B cell (primary cell): ENCODE measurements around the gene SNX10. TPM values are rescaled to one million over a fixed set of nuclear protein-coding genes. Genes with fewer than 3 reads are reported as not detected.

Source experiments
- ATAC-seq: fragments of 200-7000 bp; cut with Tn5 transposase; one replicate; pipeline ENCODE4 v1.10.0; 2021; ENCODE audit warnings: low read depth, mild to moderate bottlenecking, moderate number of reproducible peaks, moderate library complexity
- CTCF ChIA-PET: fragments of 350-600 bp; sonication (Branson Sonifier 250); formaldehyde crosslinking; loops from one replicate; lab custom pipeline; 2021; ENCODE audit warnings: antibody characterized with exemption, inconsistent platforms; lab: Charles Lee
- POLR2A ChIA-PET: fragments of 350-600 bp; sonication (Branson Sonifier 250); formaldehyde crosslinking; loops from one replicate; lab custom pipeline; 2021; ENCODE audit warnings: antibody characterized with exemption; lab: Charles Lee
- DNase-seq: peaks from one replicate; pipeline ENCODE4 v3.0.0; 2013
- H2AFZ ChIP-seq: 2 replicates; pipeline ENCODE4 v1.6.1; 2012; ENCODE audit warnings: mild to moderate bottlenecking, low read depth, low read length; ENCODE audit not compliant: insufficient read depth, poor library complexity, severe bottlenecking
- H3K27ac ChIP-seq, 2 donors: 1 replicate in 1 of 2; 2 replicates in 1 of 2; pipeline ENCODE4 v1.5.1; 2012 to 2013; ENCODE audit warnings: low read length in 2 of 2, mild to moderate bottlenecking in 2 of 2, moderate library complexity in 1 of 2
- H3K27me3 ChIP-seq, 4 experiments: fragments of 200-600 bp in 1 of 4; sonication (generic) in 1 of 4; replicated peaks in 1 of 4; 1 replicate in 2 of 4; 2 replicates in 2 of 4; pipeline versions ENCODE4 v1.6.1 to v1.7.0; 2013 to 2016; ENCODE audit warnings: low read length in 3 of 4, mild to moderate bottlenecking in 2 of 4, mixed read lengths in 1 of 4, moderate library complexity in 1 of 4; ENCODE audit not compliant: insufficient read depth in 4 of 4, control insufficient read depth in 3 of 4; ENCODE audit errors: control extremely low read depth in 1 of 4
- H3K36me3 ChIP-seq, 2 experiments: replicated peaks in 1 of 2; 1 replicate in 1 of 2; 2 replicates in 1 of 2; pipeline versions ENCODE4 v1.6.1 to v1.7.1; 2013; ENCODE audit warnings: low read length in 1 of 2; ENCODE audit not compliant: insufficient read depth in 2 of 2, control insufficient read depth in 1 of 2; ENCODE audit errors: control extremely low read depth in 1 of 2, extremely low read depth in 1 of 2
- H3K4me1 ChIP-seq, 2 donors: fragments of 200-600 bp in 1 of 2; sonication (generic) in 1 of 2; 1 replicate in 1 of 2; 2 replicates in 1 of 2; pipeline versions ENCODE4 v1.5.1 to v1.6.1; 2013 to 2017; ENCODE audit warnings: low read length in 2 of 2; ENCODE audit not compliant: control insufficient read depth in 2 of 2, insufficient read depth in 2 of 2
- H3K4me2 ChIP-seq: replicated peaks from 2 replicates; pipeline ENCODE3; 2012; ENCODE audit warnings: mild to moderate bottlenecking, low read depth, low read length; ENCODE audit not compliant: poor library complexity, severe bottlenecking
- H3K4me3 ChIP-seq, 5 experiments: fragments of 200-600 bp in 1 of 5; sonication (generic) in 1 of 5; 1 replicate in 3 of 5; 2 replicates in 2 of 5; pipeline versions ENCODE4 v1.5.1 to v1.7.0; 2011 to 2016; ENCODE audit warnings: low read length in 4 of 5, mild to moderate bottlenecking in 4 of 5, low read depth in 2 of 5, control low read depth in 1 of 5, moderate library complexity in 1 of 5; ENCODE audit not compliant: insufficient read depth in 1 of 5; ENCODE audit errors: control extremely low read depth in 1 of 5, extremely low read depth in 1 of 5
- H3K79me2 ChIP-seq: fragments of 200-600 bp; sonication (generic); one replicate; pipeline ENCODE4 v1.6.0; 2016; ENCODE audit warnings: low read length; ENCODE audit not compliant: control insufficient read depth, insufficient read depth
- H3K9ac ChIP-seq: fragments of 200-600 bp; sonication (generic); 2 replicates; pipeline ENCODE4 v1.6.1; 2017; ENCODE audit warnings: mild to moderate bottlenecking, low read length, moderate library complexity
- H3K9me3 ChIP-seq, 3 donors: one replicate each; pipeline versions ENCODE4 v1.6.1 to v1.7.1; 2013; ENCODE audit warnings: low read length in 2 of 3; ENCODE audit not compliant: control insufficient read depth in 2 of 3, insufficient read depth in 1 of 3; ENCODE audit errors: control extremely low read depth in 1 of 3
- H4K20me1 ChIP-seq: 2 replicates; pipeline ENCODE4 v1.6.0; 2012; ENCODE audit warnings: mild to moderate bottlenecking, low read length; ENCODE audit not compliant: insufficient read depth, control insufficient read depth, poor library complexity, severe bottlenecking
- H3K27ac Mint-ChIP-seq: one replicate; pipeline ENCODE4 v1.8.0; 2021; ENCODE audit warnings: mixed read lengths
- H3K27me3 Mint-ChIP-seq: one replicate; pipeline ENCODE4 v1.8.0; 2021; ENCODE audit warnings: mixed read lengths
- H3K4me1 Mint-ChIP-seq: one replicate; pipeline ENCODE4 v1.8.0; 2021; ENCODE audit warnings: mixed read lengths
- H3K4me3 Mint-ChIP-seq: one replicate; pipeline ENCODE4 v1.8.0; 2021; ENCODE audit warnings: mixed read lengths
- H3K9me3 Mint-ChIP-seq: one replicate; pipeline ENCODE4 v1.8.0; 2022; ENCODE audit warnings: mixed read lengths; ENCODE audit not compliant: insufficient read depth
- EZH2 ChIP-seq: IDR thresholded peaks from 2 replicates; pipeline ENCODE4 v1.6.1; 2012; ENCODE audit warnings: borderline replicate concordance, low read depth, mild to moderate bottlenecking, moderate library complexity, low read length; ENCODE audit not compliant: insufficient read depth, poor library complexity, severe bottlenecking
- WGBS: methylation state at CpG from one replicate; pipeline ENCODE4 v1.1.5; 2013; ENCODE audit warnings: missing lambda C conversion rate; ENCODE audit not compliant: insufficient coverage; 5-methylcytosine and 5-hydroxymethylcytosine counted together
- intact Hi-C: fragments of 100-400 bp; cut with micrococcal nuclease; formaldehyde crosslinking; loops from one replicate; pipeline ENCODE4 v1.10.0; 2022
- polyA plus RNA-seq: library from polyadenylated mRNA; depleted of rRNA; stranded (reverse); fragments of >200 nt; gene quantifications from 2 replicates; pipeline ENCODE4 v1.2.3, GENCODE V29; 2012
- total RNA-seq, 2 donors: library from RNA; stranded (reverse); fragments of 120-200 nt in 1 of 2; gene quantifications; 1 replicate in 1 of 2; 2 replicates in 1 of 2; pipeline versions ENCODE4 v1.2.3 to v1.2.4, GENCODE V29; 2013 to 2022
- TF ChIP-seq, protein P1 (sequence below): fragments of 200-600 bp; IDR thresholded peaks from one replicate; pipeline ENCODE4 v1.8.0; 2022; ENCODE audit warnings: antibody characterized with exemption, mild to moderate bottlenecking

Gene SNX10
- total and polyA plus RNA-seq, 2 donors (not counting 1 experiment from before 2014, with no cell fraction given) = 26.5 to 29.2 TPM

GRCh38 chr7:26343320-26343832, 51.7 kb downstream of the SNX10 start:
- TF ChIP-seq, protein P1, sequence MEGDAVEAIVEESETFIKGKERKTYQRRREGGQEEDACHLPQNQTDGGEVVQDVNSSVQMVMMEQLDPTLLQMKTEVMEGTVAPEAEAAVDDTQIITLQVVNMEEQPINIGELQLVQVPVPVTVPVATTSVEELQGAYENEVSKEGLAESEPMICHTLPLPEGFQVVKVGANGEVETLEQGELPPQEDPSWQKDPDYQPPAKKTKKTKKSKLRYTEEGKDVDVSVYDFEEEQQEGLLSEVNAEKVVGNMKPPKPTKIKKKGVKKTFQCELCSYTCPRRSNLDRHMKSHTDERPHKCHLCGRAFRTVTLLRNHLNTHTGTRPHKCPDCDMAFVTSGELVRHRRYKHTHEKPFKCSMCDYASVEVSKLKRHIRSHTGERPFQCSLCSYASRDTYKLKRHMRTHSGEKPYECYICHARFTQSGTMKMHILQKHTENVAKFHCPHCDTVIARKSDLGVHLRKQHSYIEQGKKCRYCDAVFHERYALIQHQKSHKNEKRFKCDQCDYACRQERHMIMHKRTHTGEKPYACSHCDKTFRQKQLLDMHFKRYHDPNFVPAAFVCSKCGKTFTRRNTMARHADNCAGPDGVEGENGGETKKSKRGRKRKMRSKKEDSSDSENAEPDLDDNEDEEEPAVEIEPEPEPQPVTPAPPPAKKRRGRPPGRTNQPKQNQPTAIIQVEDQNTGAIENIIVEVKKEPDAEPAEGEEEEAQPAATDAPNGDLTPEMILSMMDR = no peak
- no peak for TF ChIP-seq EZH2
- peaks cover 1 to 51% of the 10 kb centered on the region in 2 experiments for H3K36me3 ChIP-seq
- ChIA-PET CTCF (interaction anchor here (1.4 to 1.6 kb wide), 3 partner anchors 11 to 22 kb away, joined by 3 to 7 read pairs (median 5); no protein-coding TSS in a partner anchor), POLR2A (no interaction called here)
- peaks cover 33% of the 10 kb centered on the region for H4K20me1 ChIP-seq
- DNase-seq (no peak), ATAC-seq (no peak)
- peaks cover 20 to 30% of the 10 kb centered on the region in 2 donors for H3K4me1 ChIP-seq
- peaks cover 0 to 3% (median 0%) of the 10 kb centered on the region in 3 donors for H3K9me3 ChIP-seq
- H3K4me2 ChIP-seq = no peak overlapping the region
- Mint-ChIP-seq H3K27ac (no peak overlapping the region), H3K27me3 (no peaks in the 10 kb centered on the region), H3K9me3 (no peaks in the 10 kb centered on the region), H3K4me3 (no peak overlapping the region), H3K4me1 (peaks cover 44% of the 10 kb centered on the region)
- H3K27me3 ChIP-seq = no peaks in the 10 kb centered on the region
- H3K4me3 ChIP-seq = no peak overlapping the region
- intact Hi-C loops = no loop called here
- H3K27ac ChIP-seq = no peak overlapping the region
- H2AFZ ChIP-seq = no peak overlapping the region
- H3K9ac ChIP-seq = no peak overlapping the region
- WGBS = 96% methylated on average over 9 of the region's 10 CpGs
- peaks cover 98% of the 10 kb centered on the region for H3K79me2 ChIP-seq

- Mint-ChIP-seq H3K9me3 (no peaks in the 10 kb centered on the region), H3K4me1 (peaks cover 43% of the 10 kb centered on the region), H3K27me3 (no peaks in the 10 kb centered on the region), H3K4me3 (no peak overlapping the region), H3K27ac (no peak overlapping the region)
- ChIA-PET POLR2A (no interaction called here), CTCF (interaction anchor here (1.0 to 1.4 kb wide), 2 partner anchors 20 to 22 kb away, joined by 3 read pairs; no protein-coding TSS in a partner anchor)
- TF ChIP-seq, protein P1 = no peak
- no peak for TF ChIP-seq EZH2
- peaks cover 98% of the 10 kb centered on the region for H3K79me2 ChIP-seq
- WGBS = no CpG with 5 or more reads among the region's 2 CpGs
- no peak for ATAC-seq
- H3K4me1 ChIP-seq = peaks cover 19 to 25% of the 10 kb centered on the region in 2 donors
- H2AFZ ChIP-seq = no peak overlapping the region
- no peaks in the 10 kb centered on the region for H3K27me3 ChIP-seq
- H3K36me3 ChIP-seq = peaks cover 1 to 56% of the 10 kb centered on the region in 2 experiments
- H3K9me3 ChIP-seq = peaks cover 0 to 2% (median 0%) of the 10 kb centered on the region in 3 donors
- intact Hi-C loops = no loop called here
- H4K20me1 ChIP-seq = peaks cover 33% of the 10 kb centered on the region
- no peak overlapping the region for H3K27ac ChIP-seq
- H3K9ac ChIP-seq = no peak overlapping the region
- no peak overlapping the region for H3K4me3 ChIP-seq
- H3K4me2 ChIP-seq = no peak overlapping the region
- no peak for DNase-seq
These were observed 52.2 kb downstream of the SNX10 start for GRCh38 chr7:26343837-26344236.
